GM12874 (cell line): ENCODE data around the gene TMEM89.

Experiments
- CTCF ChIP-seq: IDR thresholded peaks from 2 replicates; pipeline ENCODE4 v1.5.1; 2011; ENCODE audit warnings: low read depth, mild to moderate bottlenecking, control low read depth, low read length, moderate library complexity; ENCODE audit not compliant: insufficient read depth

The TMEM89 gene

GRCh38 chr3:48623851-48624547 lies 2.4 kb upstream of the TMEM89 start:
- TF ChIP-seq CTCF = no peak

- no peak for TF ChIP-seq CTCF
Measured at GRCh38 chr3:48619541-48620524, 1.7 kb downstream of the TMEM89 start.

GRCh38 chr3:48617559-48617958 lies 4.0 kb downstream of the TMEM89 start:
- TF ChIP-seq CTCF = no peak

GRCh38 chr3:48614044-48614443 lies 7.5 kb downstream of the TMEM89 start:
- no peak for TF ChIP-seq CTCF

GRCh38 chr3:48612309-48612708 lies 9.3 kb downstream of the TMEM89 start:
- TF ChIP-seq CTCF = no peak

GRCh38 chr3:48609088-48610005 lies 12.2 kb downstream of the TMEM89 start, which contains the start of gene UQCRC1:
TSS of gene UQCRC1 (minus strand) at chr3:48609646. CDS start at chr3:48609620, 26 bp downstream.
- TF ChIP-seq CTCF = peak; percentile 84
